Cardiac fibroblast (primary cell): Measurements from ENCODE around the gene SPATC1L.
A peak's percentile ranks its signal among the peaks of the same experiment; 100 is the strongest.

ENCODE experiments used
- DNase-seq, 2 donors: peaks; one replicate each; pipeline versions ENCODE4 v3.0.0 to v3.0.0-alpha.2; 2010; ENCODE audit warnings: low read depth in 2 of 2
- H3K4me3 ChIP-seq, 2 donors: replicated peaks in 1 of 2; 1 replicate in 1 of 2; 2 replicates in 1 of 2; pipeline ENCODE4 v1.5.1; 2011; ENCODE audit warnings: low read depth in 2 of 2, low read length in 2 of 2, mild to moderate bottlenecking in 2 of 2, moderate library complexity in 1 of 2
- CTCF ChIP-seq: IDR thresholded peaks from one replicate; pipeline ENCODE4 v1.5.1; 2011; ENCODE audit warnings: low read depth, mild to moderate bottlenecking, low read length, inconsistent platforms

SPATC1L gene

DNA sequence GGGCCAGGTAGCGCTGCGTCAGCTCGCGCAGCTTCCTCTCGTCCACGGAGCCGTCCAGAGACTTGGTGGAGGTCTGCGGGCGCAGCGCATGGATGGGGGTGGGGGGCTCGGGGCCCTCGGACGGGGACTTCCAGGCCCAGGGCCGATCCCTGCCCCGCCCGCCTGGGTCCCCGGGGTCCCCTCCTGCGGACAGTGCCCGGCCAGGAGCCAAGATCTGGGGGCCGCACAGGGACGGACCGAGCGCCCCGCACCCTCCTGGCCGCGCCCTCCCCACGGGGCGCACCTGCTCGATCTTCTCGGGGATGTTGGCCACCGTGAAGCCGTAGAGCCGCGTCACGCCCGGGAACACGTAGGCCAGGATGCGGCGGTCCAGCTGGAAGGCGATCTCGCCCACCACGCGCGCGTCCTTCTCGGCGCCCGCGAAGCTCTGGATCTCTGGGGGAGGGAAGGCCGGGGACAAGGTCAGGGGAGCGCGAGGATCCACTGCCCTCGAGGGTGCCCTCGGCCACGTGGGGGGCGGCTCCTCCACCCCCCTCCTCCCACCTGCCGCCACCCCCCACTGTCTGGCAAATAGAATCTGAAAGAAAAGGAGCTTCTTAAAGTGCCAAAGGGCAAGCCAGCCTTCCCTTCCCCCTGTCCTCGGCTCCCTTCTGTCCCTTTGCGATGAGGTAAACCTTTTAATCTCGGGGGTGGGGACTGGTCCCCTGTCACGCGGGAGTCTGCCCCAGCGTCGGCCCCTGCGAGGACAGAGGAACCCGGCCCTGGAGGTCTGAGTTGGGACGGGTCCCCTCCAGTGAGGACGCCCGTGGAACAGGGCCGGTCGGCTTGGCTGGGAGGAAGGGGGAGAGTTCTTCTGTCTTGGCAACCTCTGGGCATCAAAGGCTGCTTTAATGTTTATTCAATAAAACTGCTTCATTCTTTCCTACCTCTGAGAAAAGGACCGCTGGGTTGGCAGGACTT lies 22.3 kb downstream of the SPATC1L start:
- no peak overlapping the region for H3K4me3 ChIP-seq
- no peak for TF ChIP-seq CTCF
- no peak for DNase-seq

- TF ChIP-seq CTCF: no peak
- DNase-seq: peak in 1 of 2 donors; percentile 10
Observed at GRCh38 chr21:46160907-46161632, 23.2 kb downstream of the SPATC1L start.

GRCh38 chr21:46160657-46160906 lies 23.7 kb downstream of the SPATC1L start:
- TF ChIP-seq CTCF: no peak
- DNase-seq: no peak

More at GRCh38 chr21:46160907-46161632, 23.2 kb downstream of the SPATC1L start:
- no peak overlapping the region for H3K4me3 ChIP-seq

GRCh38 chr21:46159841-46160656 lies 24.2 kb downstream of the SPATC1L start:
- no peak overlapping the region for H3K4me3 ChIP-seq
- no peak for DNase-seq
- TF ChIP-seq CTCF: no peak

More at GRCh38 chr21:46160657-46160906, 23.7 kb downstream of the SPATC1L start:
- no peak overlapping the region for H3K4me3 ChIP-seq

GRCh38 chr21:46159390-46159789 lies 24.9 kb downstream of the SPATC1L start:
- no peak overlapping the region for H3K4me3 ChIP-seq
- no peak for TF ChIP-seq CTCF
- DNase-seq: no peak

DNA sequence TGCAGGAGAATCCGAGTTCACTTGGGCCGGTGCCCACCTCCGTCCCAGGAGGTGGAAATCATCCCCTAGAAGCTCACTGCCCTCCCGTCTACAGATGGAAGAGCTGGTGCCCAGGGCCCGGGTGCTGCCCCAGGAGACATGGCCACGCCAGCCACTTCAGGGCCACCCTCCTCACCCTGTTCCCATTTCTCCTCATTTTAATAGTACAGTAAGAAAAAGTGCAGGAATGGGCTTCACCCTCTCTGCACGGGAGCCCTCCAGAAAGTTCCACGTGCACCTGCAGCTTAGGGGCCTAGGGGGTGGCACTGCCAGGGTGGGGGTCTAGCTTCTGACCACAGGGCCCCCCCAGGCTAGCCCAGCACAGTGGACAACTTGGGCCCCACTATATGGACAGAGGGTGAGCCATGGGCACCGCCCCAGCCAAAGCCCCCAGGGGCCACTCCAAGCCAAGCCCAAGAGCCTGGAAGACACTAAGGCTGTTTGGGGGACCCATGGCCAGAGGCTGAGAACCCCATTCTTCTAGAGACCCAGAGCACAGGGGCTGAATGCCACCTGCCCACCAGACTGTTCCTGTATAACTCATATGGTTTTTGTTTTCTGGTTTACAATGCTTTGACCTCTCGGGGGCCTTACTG lies 25.5 kb downstream of the SPATC1L start:
- H3K4me3 ChIP-seq: no peak overlapping the region
- TF ChIP-seq CTCF: no peak
- no peak for DNase-seq
